HG03460 (cell line): ENCODE data around the gene ZNF804A.

Experiments used
- ATAC-seq: cut with Tn5 transposase; IDR thresholded peaks from one replicate; pipeline ENCODE4 v1.9.1; 2021; ENCODE audit not compliant: unreplicated experiment

ZNF804A gene

DNA sequence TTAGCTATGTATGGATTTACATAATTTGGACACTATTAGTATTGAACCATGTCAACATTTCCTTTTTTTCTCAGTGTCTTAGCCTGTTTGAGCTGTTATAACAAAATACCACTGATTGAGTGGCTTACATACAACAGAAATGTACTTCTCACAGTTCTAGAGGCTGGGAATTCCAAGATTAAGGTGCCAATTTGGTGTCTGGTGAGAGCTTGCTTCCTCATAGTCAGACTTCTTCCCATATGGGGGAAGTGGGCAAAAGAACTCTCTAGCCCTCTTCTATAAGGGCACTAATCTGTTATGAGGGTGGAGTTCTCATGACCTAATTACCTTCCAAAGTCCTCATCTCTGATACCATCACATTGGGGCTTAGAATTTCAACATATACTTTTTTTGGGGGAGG, 12.6 kb downstream of the ZNF804A start:
- ATAC-seq, result no peak

DNA sequence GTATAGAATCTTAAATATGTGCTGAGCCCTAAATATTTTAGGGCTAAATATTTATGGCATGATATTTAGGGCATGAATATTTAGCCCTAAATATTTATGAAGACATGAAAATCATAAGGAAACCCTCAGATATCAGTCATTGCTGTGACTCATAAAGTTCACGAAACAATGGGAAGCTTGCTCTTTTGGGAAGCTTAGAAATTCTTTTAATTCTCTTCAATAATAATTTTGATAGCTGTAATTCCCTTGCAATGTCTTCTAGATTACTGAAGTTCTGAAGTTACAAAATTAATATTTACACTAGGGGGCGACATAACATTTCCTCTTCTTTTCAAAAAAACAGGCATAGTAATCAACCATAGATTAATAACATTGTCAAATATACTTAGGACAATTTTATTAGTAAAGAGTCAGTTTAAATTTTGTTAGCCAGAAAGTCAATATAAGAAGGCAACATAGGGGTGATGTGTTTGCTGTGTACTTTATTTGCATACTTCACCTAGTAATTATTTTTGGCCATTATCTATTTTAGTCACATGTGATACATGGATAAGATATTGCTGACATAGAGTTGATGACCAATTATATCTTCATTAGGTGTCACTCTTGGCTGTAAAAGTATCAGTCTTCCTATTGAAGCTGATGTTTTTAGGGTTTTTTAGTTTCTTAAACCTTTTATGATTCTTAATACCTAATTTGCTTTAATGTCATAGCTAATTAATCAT, 13.2 kb downstream of the ZNF804A start:
- ATAC-seq, result no peak

DNA sequence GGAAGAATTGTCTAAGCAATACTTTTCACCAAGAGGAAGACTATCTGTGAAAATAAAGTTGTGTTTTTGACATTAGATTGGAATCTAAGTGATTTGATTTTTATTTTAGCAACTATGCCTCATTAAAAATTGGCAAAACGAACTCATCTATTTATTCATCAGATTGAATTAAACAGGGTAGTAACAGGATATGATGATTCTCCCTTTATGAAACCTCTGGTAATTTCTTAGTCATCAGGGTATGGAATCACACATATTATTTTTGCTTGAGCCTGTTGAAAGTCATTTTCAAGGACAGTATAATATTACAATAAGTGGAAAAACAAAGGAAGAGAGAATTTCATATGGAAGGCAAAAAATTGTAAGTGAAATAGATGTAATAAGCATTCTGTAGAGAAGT, 22.0 kb downstream of the ZNF804A start:
- no peak for ATAC-seq

DNA sequence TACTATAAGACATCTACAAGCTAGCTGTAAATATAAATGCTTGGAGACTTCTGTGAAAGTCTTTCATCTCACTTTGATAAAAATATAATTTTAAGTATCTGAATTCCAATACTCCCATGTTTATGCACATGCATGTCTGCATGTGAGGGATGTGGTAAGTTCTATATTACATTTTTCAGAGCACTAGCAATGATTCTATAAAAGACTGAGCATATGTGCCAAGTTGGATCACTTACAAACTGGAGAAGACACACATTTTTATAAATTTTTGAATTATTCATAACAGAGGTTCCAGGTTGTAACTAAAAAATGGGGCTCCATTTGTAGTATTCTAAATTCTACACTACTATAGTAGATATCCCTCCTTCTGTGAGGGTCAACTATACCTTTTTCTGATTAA, 26.0 kb downstream of the ZNF804A start:
- no peak for ATAC-seq

DNA sequence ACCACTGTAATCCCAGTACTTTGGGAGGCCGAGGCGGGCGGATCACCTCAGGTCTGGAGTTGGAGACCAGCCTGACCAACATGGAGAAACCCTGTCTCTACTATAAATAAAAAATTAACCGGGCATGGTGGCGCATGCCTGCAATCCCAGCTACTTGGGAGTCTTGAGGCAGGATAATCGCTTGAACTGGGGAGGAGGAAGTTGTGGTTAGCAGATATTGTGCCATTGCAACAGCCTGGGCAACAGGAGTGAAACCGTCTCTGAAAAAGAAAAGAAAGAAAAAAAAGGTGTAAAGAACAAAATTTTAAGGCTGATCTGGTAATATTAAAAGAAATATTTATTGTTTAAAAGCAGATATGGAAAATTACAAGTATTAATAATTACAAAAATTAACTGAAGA, 29.7 kb downstream of the ZNF804A start:
- no peak for ATAC-seq

DNA sequence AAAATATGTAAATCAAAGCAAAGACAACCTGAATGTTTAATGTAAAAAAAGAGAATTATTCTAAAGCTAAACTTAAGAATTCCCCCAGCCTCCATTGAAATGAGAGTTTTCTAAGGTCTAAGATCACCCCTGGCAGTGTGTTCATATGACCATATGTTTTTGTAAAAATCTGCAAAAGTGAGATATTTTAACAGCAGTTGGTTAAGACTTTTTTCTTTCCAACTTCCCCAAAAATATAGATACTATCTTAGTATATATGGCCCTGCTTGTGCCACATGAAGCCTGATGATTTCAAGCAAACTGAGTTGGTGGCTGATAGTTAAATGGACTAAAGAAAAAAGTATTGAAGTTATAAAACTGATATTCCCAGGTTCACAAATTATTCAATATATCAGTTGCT, 35.4 kb downstream of the ZNF804A start:
- ATAC-seq, result no peak

DNA sequence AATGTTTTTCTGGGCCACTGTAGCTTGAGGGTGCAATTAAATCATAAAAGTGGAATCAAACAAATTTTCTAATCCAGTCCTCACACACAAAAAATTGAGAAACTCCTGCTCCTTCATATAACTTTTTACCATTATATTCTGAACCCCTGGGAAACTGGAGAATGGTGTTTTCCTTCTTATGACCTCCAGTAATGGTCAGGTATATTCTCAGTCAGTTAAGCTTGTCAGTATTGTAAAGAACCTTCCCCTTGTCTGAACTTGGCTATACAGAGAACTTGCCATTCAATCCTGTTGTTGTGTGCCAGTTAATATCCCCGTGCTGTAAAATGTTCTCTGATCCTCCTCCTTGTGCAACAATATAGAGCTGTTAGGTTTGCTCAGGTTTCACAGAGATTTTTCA, 39.5 kb downstream of the ZNF804A start:
- no peak for ATAC-seq

DNA sequence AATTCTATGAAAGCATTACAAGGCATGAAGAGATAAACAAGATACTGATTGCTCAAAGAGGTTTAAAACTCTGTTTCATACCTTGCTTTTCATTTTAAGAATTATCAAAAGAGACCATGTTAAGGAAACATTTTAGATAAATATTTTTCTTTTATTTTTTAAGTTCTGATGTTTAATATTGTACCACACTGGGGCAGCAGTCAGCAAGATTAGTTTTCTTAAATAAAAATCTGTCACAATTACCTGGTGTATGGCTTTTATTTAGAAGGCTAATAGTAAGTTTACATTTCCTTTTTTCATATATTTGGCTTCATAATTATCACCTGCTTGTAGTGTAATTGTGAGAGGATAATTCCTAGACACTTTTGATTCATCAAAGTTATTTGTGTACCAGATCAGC, 46.4 kb downstream of the ZNF804A start:
- ATAC-seq, result no peak

DNA sequence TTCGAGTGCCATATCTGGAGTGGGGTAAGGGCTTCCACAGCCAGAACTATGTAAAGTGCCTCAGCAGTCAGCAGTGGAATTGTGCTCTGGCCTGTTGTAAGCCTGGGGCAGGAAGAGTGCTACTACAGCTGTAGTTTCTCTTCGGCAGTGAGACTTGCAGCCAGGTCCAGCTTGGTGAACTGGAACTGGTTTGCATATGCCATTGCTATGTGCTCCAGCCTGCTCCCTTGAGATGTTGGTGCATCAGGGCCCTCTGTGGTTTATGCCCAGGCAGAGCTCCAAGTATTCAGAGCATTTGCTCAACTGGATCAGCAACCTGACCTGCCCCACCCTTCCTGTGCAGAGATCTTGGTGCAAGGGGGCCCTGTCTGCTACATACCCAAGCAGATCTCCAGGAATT, 47.8 kb downstream of the ZNF804A start:
- peak; percentile 65 for ATAC-seq

DNA sequence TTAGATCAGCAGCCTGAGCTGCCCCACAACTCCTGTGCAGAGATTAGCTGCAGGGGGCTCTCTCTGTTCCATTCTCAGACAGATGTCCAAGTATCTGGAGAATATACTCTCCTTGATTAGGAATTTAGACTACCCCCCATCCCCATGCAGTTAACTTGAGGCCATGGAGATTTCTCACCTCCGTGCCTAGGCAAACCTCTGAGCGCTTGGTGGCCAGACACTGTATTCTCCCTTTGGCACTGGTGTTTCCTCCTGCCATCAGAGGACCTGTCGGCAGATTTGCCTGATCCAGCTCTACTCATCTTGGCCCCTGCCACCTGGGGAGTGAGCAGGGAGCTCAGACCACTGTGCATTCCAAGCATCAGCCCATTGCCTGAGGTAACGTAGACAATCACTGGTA, 48.3 kb downstream of the ZNF804A start:
- no peak for ATAC-seq

DNA sequence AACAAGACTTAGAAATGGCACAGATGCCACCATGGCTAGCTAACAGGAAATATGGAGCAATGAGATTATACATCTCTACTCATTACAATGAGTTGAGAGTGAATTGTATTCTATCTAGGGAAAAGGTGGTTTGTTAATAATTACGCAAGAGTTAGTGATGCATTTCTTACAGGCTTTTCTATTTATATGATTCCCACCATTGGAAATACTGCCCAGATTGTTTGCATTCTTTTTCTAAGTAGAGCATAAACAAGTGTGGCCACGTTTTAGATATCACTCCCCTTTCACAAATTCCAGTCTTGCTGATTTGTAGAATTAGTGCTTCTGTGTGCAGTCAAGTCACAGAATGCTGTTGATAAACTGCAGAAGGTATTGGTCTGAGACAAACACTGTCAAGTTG, 56.6 kb downstream of the ZNF804A start:
- no peak for ATAC-seq

DNA sequence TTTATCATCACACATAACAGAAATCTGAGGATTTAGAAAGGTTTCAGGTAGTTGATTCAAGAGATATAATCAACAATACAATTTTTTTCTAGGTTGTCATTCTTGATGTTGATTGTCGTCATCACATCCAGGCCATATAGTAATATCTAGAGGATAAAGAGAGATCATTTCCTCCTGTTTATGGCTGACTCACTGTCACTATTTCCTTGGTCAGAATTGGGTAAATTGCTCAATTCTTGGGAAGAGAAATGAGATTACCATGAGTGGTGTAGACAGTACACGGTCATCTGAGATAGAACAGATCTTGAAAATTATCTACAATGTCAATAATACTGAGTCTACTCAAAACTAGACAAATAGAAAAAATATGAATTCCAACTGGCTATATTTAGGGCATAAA, 78.8 kb downstream of the ZNF804A start:
- no peak for ATAC-seq

DNA sequence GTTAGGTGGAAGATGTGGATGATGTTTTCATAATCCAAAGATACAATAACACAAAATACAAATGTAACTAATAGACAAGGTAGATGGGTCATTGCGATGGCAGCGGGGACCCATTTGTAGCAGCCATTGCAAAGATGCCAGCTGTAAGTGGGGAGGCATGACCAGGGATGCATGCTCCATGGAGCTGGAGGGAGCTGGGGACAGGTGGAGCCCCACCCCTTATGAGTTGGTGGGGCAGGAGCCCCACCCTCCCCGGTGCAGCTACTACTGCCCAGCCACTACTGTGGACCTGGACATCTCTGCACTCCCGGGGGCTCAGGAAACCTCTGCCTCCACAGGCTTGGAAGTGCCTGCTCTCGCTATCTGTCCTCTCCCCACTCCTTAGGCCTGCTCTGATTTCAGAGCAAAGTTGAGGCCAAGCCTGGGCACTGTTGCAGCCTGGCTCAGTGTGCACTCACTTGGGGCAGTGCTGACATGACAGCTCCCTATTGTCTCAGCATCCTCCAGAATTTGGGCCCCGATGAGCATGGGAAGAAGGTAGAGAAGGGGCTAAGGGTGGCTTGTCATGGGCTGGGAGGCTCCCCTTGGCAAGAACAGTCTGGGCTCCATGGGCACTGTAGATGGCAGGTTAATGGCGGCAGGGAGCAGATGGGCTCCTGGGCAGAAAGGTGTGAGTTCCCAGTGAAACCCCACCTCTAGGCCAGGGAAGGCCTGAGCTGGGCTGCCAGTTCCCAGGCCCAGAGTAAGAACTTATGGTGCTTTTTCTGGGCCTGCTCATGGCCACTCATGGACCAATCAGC, 81.1 kb downstream of the ZNF804A start:
- ATAC-seq, result no peak

DNA sequence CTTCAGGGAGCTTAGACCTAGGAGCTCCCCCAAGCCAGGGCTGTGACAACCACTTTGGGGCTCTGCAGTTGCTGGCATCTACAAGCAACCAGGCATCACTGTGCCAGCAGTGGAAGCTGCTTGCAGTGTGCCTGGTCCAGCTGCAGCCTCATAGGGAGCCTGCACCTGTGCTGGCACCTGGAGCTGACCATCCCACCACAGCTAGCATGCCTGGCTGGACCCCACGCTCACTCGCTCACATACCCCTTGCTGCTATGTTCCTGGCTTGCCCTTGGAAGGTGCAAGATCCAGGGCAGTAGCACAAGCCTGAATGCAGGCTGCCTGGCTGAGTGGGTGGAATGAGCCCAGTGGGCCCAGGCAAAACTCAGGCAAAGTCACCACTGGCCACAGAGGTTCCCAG, 82.5 kb downstream of the ZNF804A start:
- ATAC-seq, result no peak

DNA sequence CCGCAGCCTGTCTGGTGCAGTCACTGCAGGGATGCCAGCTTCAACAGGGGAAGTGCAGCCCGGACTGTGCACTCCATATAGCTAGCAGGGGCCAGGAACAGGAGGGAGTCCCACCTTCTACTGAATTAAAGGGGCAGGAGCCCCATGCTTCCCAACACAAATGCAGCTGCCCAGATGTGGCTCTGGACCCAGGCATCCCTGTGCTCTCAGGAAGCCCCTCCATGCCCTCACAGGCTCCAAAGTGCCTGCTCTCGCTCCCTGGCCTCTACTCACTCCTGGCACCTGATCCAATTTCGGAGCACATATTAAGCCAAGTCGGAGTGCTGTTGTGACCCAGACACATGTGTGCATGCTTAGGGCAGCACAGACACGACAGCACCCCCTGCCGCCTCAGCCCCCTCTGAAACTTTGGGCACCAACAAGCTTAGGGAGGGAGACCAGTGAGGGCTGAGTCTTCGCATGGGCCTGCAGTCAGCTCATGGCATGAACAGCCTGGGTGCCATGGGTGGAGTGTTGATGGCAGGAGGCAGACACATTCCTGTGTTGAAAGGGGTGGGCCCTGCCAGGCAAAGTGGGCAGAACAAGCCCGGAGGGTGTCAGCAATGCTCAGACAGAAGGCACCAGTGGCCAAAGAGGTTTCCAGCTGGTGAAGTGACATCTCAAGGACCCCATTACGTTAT, 83.5 kb downstream of the ZNF804A start:
- no peak for ATAC-seq

DNA sequence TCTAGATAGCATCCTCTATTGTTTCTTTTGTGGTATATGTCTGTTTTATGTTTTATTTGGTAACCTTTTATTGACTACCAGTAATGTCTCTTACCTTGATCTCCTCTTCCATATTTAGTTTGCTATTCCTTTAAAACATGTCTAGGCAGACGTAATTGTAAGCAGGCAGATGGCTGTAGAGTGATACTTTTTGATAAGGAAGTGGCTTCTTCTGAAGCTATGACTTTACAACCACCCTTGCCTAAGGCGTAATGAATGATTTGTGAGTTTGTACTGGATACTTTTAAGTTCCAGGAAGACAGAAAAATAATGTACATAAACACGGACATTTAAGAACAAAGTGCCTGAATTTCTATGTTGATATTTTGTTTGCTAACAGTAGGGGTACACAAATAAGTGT, 85.6 kb downstream of the ZNF804A start:
- ATAC-seq, result no peak

DNA sequence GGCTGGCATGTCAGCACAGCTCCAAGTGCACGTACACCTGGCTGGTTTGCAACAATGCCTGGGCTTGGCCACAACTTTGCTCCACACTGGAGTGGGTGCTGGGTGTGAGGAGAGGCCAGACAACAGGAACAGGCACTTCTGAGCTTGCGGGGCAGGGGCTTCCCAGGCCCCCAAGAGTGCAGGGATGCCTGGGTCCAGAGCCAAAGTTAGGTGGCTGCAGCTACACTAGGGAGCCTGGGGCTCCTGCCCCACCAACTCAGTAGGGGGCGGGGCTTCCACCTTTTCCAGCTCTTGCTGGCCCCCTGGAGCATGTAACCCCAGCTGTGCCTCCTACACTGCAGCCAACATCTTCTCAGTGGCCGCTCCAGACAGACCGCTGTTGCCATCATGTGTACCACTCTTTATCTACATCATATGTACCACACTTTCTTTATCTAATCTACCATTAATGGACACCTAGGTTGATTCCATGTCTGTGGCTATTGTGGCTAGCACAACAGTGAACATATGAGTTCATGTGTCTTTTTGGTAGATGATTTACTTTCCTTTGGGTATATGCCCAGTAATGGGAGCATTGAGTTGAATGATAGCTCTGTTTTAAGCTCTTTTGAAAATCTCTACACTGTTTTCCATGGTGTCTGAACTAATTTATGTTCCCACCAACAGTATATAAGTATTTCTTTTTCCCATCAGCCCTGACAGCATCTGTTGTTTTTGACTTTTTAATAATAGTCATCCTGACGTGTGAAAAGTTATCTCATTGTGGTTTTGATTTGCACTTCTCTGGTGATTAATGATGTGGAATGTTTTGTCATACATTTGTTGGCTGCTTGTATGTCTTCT, 87.9 kb downstream of the ZNF804A start:
- ATAC-seq, result no peak

DNA sequence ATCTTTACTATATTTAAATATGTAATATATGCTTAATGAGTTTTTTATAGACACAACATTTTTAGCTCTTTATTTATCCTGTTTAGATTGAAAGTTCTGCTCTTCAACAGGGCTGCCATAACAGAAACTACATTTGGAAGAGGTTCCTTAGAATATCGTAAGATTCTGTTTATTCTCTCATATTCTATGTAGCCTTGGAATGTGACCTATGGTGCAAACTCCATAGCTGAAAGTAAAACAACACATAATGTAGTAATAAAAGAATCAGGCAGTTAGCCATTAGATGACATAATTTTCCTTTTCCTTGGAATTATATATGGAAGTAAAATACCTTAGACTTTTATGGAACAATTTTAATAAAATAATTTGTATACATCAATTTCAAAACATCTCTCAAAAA, 91.3 kb downstream of the ZNF804A start:
- ATAC-seq, result no peak

DNA sequence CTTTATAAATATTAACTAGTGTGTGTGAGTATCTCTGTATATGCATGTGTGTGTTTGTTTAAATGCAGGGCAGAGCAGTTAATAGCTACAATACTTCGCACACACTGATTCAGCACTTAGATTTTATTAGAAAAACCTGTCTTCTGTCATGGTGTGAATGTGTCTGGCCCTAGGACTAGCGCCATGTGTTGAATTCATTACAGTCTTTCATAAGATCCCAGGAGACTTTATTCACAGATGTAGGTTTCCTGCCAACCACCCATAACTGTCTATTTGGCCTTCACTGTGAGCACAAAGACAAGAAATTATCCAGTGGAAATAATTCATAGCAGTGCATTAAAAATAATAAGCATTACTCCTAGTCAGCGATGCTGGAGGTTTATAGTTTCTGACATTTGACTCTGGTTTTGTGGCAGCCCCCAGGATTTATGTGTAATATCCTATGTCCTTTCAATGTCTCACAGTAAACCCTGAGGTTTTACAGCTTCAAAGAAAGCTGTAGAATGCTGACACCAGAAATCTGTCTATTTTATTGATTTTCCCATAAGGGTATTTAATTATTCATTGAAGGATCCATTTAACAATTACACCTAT, 93.9 kb downstream of the ZNF804A start:
- no peak for ATAC-seq

DNA sequence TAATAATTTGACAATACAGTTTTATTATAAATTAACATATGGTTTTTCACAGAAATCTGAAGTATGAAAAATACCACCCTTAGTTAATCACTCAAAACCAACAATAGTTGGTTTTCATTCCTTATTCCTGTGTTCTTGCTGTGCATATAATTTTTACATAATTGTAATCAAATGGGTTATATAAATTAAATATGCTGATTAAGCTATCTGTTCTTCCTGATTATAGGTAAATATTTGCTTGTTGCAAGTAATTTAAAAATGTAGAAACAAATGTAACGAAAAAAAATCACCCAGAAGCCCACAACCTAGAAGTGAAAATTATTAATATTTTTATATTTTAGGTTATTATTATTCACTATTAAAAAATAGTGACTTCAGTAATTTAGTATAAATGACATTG, 98.3 kb downstream of the ZNF804A start:
- no peak for ATAC-seq

DNA sequence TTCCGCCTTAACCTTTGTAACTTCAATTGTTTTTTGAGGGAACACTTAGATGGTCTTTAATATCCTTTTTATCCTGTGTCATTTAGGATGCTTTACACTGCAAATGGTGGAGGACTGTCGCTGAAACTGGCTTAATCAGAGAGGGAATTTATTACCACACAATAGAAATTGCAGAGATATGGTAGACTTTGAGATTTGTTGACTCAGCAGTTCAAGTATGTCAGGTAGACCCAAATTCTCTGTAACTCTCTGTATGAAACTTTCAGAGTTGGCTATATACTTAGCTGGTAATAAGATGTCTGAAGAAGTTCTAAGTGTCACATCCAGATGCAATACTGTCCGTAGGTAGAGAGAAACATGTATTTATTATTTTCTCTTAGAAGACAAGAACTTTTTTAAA, 100.1 kb downstream of the ZNF804A start:
- ATAC-seq, result no peak
